ENCODE results near the gene RPS15.

The RPS15 gene

DNA sequence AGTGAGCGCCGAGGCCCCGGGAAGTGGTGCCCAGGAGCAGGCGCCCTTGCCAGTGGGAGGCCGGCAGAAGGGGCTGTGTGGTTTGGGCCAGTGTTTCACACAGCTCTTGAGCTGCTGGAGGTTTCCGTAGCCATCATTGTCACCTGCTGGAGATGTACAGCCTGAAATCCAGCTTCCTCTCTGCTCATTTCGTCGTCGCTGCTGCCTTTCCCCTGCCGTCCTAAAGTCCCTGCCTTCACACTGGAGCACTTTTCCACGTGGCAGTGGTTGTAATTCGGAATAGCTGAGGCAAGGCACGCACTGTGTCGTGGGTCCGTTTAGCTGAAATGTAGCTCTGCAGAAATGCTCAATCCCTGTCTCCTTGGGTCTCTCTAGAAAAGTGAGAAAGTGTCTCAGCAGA, 17.6 kb upstream of the RPS15 start:
- no peak for DNase-seq

- DNase-seq, result no peak
These were observed 16.8 kb upstream of the RPS15 start for GRCh38 chr19:1421218-1421957.

DNA sequence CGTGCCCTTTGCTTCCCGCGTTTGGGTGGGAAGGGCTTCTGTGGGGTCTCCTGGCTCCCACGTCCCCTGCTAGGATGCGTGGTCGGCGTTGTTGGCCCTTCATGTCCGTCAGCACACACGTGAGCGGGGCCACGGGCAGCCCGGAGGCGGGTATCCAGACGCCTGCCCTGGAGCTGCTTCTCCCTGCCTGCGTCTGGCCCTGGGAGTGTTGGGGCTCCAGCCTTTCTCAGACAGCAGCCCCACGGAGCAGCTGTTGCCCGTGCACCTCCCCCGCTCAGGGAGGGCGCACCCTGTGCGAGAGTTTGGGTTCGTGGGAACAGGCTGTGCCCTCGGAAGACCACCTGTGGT, 16.3 kb upstream of the RPS15 start:
- DNase-seq, result no peak

DNA sequence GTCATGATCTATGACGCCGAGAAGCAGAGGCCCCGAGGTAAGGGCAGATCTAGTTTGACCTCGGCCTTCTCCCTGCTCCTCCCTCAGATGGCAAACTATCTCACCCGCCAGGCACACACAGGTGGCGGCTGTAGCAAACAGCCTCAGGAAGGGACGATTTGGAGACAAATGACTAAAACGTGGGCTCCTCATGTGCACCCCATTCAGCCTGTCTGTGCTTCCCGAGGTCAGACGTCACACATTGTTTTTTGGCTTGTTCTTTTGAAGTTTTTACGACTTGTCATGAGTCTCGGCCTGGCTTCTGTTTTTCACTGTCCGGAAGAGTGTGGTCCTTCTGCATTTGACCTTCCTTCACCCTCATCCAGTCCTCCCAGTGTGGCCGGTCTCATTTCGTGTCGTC, 15.8 kb upstream of the RPS15 start:
- DNase-seq, result no peak

- no peak for DNase-seq
These were observed 15.3 kb upstream of the RPS15 start for GRCh38 chr19:1422943-1423342.

GRCh38 chr19:1423436-1424191, 14.6 kb upstream of the RPS15 start:
- no peak for DNase-seq

DNA sequence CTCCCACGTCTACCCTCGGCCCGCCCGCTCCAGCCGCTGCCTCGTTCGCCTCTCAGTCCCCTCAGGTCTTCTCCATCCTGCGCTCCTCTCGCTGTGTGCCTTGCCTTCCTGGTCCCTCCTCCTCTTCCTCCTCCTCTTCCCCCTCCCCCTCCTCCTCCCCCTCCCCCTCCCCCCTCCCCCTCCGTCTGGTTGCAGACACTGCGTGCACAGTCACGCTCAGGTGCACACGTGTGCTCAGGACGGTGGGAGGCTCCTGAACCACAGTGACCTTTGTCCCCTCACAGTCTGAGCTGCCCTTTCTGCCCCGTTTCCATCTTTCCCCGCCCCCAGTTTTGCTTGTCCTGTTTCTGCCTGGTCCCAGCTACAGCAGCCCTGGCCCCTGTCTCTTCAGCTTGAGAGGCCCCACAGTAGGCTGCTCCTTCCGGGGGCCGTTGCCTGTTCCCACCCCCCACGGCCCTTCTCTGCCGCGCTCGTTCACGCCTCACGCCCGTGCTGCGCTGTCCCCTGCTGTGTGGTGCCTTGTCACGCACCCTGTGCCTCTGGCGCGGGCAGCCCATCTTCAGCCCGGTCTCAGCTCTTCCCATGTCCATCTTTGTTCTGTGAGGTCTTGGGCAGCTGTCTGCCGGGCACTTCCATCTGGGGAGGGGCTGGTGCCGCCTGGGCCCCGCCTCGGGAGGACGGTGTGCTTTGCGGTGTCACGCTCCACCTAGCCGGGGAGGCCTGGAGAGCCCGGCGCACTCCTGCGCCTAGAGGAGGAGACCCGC, 13.8 kb upstream of the RPS15 start:
- DNase-seq, result no peak

- no peak for DNase-seq
These were observed 12.9 kb upstream of the RPS15 start for GRCh38 chr19:1425102-1425837.

- DNase-seq, result no peak
These were observed 12.3 kb upstream of the RPS15 start for GRCh38 chr19:1425902-1426301.

GRCh38 chr19:1426736-1427135, 11.5 kb upstream of the RPS15 start:
- no peak for DNase-seq

DNA sequence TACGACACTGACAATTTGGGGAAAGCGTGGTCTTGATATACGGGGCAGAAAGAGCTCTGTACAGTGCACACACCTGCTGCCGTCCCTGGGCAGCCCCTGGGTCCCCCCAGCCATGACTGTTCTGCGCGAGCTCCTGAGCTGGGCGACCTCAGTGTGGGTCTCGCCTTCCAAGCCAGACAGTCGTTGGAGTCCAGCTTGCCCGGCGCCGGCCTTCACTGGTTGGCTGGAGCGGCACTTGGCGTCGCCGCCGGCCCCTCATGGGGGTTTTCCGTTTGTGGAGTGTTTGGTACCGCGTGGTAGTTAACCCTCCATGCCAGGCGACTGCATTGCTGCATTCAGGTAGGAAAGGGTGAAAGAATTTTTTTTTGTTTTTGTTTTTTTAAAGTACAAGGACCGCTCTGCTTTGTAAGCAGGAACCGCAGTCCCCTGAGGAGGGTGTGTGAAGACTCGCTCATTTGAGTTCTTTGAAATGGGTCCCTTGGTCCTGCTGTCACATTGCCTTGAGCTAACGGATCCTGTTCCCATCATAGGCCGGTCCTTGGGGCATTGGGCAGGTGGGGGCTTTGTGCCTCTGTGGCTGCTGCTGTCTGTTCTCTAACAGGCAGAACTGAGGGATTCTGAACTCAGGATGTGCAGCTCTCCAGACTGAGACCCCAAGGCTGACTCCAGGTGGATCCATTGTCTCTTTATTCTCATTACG, 10.8 kb upstream of the RPS15 start:
- DNase-seq, result no peak

DNA sequence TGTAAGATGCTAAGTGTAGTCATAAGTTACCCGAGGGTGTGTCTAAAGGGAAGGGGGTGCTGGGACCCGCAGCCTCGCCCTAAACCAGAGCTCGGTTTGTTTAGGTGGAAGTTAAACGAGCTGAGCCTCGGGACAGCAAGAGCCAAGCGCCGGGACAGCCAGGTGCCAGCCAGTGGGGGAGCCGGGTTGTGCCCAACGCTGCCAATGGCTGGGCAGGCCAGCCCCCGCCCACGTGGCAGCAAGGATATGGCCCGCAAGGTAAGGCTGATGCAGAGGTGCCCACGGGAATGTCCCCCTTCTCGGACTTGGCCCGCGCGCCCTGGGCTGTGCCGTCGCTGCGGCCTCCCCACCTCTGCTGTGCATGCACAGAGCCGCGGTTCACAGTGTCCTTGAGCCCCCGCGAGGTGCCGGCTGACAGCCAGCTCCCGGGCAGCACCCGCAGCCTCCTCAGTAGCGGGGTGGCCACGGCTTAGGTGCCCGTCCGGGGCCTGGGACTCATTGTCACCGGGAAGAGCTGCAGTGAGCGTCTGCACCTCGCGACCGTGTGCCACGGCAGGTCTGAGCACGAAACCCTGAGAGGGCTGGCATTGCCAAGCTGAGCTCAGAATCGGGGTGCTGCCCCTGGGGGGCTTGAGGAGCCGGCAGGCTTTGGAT, 9.3 kb upstream of the RPS15 start:
- DNase-seq, result no peak

DNA sequence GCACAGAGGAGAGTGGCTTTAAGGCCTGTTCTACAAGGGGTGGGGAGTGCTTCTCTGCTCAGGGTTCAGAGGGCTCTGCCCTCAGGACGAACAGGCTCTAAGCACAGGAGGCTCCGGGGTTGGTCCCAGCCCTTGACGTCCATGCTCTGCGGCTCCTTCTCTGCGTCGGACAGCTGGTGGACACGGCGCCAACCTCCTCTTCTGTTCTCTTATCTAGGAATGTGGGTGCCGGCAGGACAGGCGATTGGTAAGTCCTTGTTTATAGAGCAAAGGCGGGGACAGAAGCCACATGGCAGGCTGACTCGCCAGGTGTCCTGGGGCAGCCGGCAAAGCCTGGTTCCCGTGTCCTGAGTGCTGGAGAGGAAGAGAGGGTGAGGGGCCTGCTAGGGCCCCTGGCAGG, 8.4 kb upstream of the RPS15 start:
- no peak for DNase-seq

DNA sequence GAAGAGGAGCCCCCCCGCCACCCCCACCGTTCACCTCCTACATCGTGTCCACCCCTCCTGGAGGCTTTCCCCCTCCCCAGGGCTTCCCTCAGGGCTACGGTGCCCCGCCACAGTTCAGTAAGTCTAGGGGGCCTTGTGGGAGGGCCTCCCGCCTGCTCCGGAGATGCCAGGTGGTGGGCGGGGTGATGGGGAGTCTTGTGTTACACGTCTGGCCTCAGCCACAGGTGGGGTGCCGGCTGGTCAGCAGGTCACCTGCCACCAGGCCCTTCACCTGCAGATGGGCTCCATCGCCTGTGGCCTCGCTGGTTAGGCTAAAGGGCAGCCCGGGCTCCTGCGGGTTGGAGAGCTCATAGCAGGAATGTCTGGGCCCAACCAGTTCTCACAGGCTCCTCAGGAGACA, 8.0 kb upstream of the RPS15 start:
- no peak for DNase-seq

GRCh38 chr19:1431759-1432506, 6.3 kb upstream of the RPS15 start:
- DNase-seq, result no peak

GRCh38 chr19:1432507-1432887, 5.7 kb upstream of the RPS15 start:
- DNase-seq, result no peak

GRCh38 chr19:1433119-1434039, 4.8 kb upstream of the RPS15 start:
- DNase-seq, result no peak

DNA sequence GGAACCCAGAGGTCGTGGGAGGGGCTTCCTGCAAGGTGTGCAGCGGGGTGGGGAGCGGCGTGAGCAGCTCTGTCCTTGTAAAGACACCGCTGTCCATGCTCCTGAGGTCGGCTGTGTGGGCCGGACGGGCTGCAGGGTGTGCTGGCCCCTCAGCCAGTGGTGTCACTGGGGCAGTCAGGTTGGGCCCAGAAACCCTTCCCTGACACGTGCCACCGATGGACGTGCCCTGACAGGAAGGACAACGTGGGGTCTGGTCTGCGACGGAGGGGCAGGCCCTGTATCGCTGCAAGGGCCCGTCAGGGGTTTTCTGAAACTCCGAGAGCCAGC, 4.2 kb upstream of the RPS15 start:
- no peak for DNase-seq

GRCh38 chr19:1434577-1435060, 3.6 kb upstream of the RPS15 start:
- no peak for DNase-seq

DNA sequence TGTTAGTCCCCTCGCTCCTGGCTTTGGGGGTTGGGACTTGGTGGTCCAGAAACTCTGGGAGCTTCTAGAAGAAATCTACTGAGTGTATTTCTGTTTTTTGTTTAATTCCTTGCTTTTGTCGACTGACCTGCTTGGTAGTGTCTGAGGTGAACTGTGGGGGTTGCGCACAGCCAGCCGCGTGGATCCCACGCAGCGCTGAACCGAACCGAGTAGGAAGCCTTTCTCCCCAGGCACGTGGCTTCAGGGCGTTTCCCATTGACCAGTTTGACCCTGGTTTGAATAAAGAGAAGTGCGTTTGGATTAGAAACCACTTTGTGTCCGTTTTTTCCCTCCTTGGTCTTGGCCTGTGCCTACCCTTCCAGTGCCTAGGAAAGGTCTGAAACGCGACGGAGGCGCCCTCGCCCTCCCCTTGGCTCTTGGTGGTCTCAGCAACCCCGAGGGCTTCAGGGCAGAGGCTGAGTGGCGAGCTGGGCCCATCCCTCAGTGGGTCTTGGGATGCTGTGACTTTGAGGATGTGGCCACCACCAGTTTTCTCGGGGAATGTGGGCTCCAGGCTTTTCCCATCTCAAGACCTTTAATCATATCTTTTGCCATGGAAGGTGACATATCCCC, 2.7 kb upstream of the RPS15 start:
- no peak for DNase-seq

Data from SHP77 (cell line).